ENCODE results near the gene SH3BGR.

Gene SH3BGR

DNA sequence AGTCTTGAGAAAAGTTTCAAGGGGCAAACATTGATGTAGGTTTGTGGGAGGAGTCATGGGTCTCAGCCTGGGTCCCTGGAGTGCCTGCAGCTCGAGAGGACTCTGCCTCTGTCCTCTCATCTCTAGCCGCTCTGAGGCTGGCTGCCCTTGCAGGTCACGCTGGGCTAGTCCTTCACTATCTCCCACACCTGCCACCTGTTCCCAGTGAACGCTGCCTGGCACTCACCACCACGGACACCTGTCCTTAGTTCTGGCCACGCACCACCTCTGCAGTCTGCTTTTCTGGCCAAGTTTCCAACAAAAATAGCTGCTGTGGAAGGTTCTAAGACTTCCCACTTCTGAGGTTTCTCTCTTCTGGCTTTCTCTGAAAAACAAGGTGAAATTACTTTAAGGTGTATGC, 52.5 kb downstream of the SH3BGR start:
- TF ChIP-seq JUND (IDR thresholded peaks at IDR 0.05; ENCODE audit: low read depth): no peak
- no peak for DNase-seq (ENCODE audit: low read depth in 1 of 2, low spot score in 1 of 2)
- in situ Hi-C loops (cut with HindIII; ENCODE audit: low pct_unique_long_range_greater_than_20kb, low sequenced_read_pairs): no loop called here

DNA sequence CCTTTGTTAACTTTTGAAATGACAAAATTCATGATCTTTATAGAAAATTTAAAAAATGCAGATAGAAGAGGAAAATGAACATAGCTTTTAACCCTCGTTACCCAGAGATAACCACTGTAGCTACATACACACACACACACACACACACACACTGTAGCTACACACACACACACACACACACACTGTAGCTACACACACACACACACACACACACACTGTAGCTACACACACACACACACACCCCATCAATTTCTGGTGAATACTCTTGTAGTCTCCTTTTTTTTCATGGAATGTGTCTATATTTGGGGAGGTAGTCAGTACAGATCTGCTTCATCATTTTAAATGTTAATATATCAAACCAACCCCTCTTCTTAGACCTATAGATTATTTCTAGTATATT, 58.5 kb downstream of the SH3BGR start:
- no peak for DNase-seq (ENCODE audit: low read depth in 1 of 2, low spot score in 1 of 2)
- no peak for TF ChIP-seq JUND (IDR thresholded peaks at IDR 0.05; ENCODE audit: low read depth)
- in situ Hi-C loops (cut with HindIII; ENCODE audit: low pct_unique_long_range_greater_than_20kb, low sequenced_read_pairs): no loop called here

DNA sequence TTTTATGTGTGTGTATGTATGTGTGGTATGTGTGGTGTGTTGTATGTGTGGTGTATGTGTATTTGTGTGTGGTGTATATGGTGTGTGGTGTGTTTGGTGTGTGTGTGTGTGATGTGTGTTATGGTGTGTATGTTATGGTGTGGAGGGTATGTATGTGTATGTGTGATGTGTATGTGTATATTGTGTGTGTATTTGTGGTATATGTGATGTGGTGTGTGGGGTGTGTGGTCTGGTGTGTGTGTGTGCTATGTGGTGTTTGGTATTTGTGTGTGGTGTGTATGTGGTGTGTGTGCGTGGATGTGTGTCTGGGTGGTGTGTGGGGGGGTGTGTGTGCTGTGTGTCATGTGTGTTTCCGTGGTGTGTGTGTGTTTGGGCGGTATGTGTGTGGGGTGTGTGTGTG, 59.3 kb downstream of the SH3BGR start:
- TF ChIP-seq JUND (IDR thresholded peaks at IDR 0.05; ENCODE audit: low read depth): no peak
- in situ Hi-C loops (cut with HindIII; ENCODE audit: low pct_unique_long_range_greater_than_20kb, low sequenced_read_pairs): no loop called here

DNA sequence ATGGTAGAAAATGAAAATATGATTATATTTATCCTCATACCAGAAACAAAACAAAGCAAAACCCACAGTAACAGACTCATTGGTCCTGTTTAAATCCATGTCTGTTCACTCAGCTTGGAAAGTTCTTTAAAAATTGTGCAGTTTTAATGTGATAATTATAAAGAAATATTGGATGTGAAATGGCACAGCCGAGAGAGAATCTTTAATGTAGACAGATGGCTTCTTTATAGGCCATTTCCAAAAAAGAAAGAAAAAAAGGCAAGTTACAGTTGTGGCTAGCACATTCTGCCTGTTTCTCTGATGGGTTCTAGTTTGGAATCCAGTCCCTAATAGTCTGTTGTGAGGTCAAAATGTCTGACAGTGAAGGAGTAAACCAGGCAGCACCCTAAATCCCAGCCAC, 62.0 kb downstream of the SH3BGR start:
- TF ChIP-seq JUND (IDR thresholded peaks at IDR 0.05; ENCODE audit: low read depth): no peak
- DNase-seq (ENCODE audit: low read depth in 1 of 2, low spot score in 1 of 2): no peak
- in situ Hi-C loops (cut with HindIII; ENCODE audit: low pct_unique_long_range_greater_than_20kb, low sequenced_read_pairs): no loop called here

More for the DNA sequence above, 59.3 kb downstream of the SH3BGR start:
- no peak for DNase-seq (ENCODE audit: low read depth in 1 of 2, low spot score in 1 of 2)

DNA sequence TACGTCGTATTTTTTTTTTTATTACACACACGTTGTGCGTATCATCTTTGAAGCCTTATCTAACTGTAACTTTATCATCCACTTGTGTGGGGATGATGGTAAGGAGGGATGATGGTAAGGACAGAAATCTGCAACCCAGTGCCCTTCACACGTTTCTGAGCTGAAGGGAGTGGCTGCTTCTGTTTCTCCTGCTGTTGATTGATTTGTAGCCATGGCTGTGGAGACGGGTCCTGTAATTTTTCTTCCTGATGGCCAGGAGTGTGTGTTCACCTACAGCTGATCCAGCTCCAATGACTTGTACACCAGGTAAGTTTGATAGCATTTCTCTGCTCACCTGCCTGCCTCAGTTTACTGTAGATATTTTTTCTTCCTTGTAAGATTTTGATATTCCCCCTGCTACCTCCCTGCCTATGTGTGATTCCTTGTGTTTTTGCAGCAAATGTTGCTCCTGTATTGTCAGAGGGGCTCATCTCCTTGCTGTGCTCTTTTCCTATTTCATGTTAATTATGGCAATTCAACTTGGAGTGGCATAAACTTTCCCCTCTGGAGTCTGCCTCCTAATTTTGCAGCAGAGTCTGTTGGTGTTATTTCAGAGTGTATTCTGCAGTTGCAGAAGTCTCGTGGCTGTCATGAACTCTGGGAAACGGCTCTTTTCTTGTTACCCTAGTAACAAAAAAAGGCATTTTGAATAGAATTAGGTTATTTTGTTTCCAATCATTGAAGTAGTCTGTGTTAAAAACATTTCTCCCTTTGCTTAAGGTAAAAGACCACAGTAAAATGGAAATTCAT, 64.1 kb downstream of the SH3BGR start:
- TF ChIP-seq JUND (IDR thresholded peaks at IDR 0.05; ENCODE audit: low read depth): no peak
- no peak for DNase-seq (ENCODE audit: low read depth in 1 of 2, low spot score in 1 of 2)
- in situ Hi-C loops (cut with HindIII; ENCODE audit: low pct_unique_long_range_greater_than_20kb, low sequenced_read_pairs): no loop called here

DNA sequence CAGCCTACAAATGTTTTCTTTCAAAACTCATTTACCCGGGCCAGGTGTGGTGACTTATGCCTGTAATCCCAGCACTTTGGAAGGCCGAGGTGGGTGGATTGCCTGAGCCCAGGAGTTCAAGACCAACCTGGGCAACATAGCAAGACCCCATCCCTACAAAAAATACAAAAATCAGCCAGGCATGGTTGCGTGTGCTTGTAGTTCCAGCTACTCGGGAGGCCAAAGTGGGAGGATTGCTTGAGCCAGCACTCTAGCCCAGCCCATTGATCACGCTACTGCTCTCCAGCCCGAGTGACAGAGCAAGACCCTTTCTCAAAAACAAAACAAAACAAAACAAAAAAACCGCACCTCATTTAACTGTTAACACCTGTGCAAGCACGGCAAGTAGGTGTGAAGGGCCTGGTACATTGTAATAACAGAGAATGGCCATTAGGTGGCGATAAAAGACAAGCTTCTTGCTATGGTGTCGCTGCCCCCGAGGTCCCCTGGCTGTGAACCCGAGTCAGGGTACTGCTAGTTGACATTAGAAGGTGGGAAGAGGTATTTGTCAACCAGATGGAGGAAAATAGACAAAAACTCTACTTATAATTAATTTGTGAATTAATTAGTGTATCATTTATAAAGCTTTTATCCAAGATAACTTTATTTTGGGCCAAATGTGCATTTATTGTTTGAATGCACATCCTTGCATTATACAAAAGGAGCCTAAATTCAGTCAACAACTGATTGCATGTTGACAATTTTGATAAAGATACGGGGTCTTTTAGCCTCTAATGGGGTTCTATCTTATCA, 66.5 kb downstream of the SH3BGR start:
- in situ Hi-C loops (cut with HindIII; ENCODE audit: low pct_unique_long_range_greater_than_20kb, low sequenced_read_pairs): no loop called here
- TF ChIP-seq JUND (IDR thresholded peaks at IDR 0.05; ENCODE audit: low read depth): no peak
- DNase-seq (ENCODE audit: low read depth in 1 of 2, low spot score in 1 of 2): peak; percentile 70 to 76

DNA sequence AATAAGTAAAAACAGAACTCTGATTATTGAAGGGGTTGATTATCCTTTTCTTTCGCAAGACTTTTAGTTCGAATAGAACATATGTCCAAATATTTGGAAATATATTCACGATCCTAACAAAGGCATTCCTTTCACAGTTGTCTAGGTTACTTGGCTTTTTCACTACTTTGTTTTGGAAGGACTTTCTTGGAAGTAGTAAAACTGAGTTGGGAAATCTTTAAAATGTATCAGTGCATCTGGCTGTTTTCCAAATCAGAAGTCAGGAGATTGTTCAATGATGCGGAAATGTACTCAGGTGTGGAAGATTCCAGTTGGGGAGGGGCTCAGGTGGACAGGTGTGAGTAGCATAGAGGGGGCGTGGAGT, 67.1 kb downstream of the SH3BGR start:
- no peak for DNase-seq (ENCODE audit: low read depth in 1 of 2, low spot score in 1 of 2)
- no peak for TF ChIP-seq JUND (IDR thresholded peaks at IDR 0.05; ENCODE audit: low read depth)
- in situ Hi-C loops (cut with HindIII; ENCODE audit: low pct_unique_long_range_greater_than_20kb, low sequenced_read_pairs): no loop called here

DNA sequence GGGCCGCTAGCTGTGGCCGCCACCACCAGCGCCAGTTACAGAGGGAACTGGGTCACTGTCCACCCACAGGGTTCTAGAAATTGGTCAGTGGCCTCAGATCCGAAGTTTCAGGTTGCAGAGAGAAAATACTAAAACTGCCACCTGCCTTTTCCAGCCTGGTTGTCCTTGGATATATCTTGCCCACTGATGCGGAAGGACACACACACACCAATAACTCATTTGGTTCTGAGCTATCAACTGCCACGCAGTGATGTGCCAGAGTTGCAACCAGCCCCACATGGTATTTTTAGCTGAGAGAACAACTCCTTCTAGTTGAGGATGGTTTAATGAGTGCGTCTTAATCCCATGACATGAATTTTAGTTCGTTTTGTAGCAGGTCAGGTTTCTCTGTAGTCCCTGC, 68.1 kb downstream of the SH3BGR start:
- DNase-seq (ENCODE audit: low read depth in 1 of 2, low spot score in 1 of 2): no peak
- in situ Hi-C loops (cut with HindIII; ENCODE audit: low pct_unique_long_range_greater_than_20kb, low sequenced_read_pairs): no loop called here
- TF ChIP-seq JUND (IDR thresholded peaks at IDR 0.05; ENCODE audit: low read depth): no peak

DNA sequence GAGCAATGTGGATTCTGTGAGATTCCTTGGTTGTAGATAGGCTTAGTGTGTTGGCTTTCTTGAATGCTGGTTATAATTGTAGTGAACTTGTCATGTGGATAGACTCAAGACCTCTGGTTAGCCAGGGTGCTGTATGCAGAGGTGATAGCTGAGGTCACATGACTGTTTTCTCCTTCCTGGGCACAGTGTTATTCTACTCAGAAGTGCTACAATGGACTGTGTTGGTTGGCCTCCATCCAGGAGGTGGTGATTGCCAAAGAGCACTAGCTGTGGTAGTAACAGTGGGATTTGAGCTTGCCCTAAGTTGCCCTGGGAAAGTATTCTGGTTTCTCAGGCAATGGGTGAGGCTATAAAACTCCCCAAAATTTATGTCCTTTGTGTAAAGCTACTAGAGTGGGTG, 71.6 kb downstream of the SH3BGR start:
- DNase-seq (ENCODE audit: low read depth in 1 of 2, low spot score in 1 of 2): no peak
- no peak for TF ChIP-seq JUND (IDR thresholded peaks at IDR 0.05; ENCODE audit: low read depth)
- in situ Hi-C loops (cut with HindIII; ENCODE audit: low pct_unique_long_range_greater_than_20kb, low sequenced_read_pairs): no loop called here

DNA sequence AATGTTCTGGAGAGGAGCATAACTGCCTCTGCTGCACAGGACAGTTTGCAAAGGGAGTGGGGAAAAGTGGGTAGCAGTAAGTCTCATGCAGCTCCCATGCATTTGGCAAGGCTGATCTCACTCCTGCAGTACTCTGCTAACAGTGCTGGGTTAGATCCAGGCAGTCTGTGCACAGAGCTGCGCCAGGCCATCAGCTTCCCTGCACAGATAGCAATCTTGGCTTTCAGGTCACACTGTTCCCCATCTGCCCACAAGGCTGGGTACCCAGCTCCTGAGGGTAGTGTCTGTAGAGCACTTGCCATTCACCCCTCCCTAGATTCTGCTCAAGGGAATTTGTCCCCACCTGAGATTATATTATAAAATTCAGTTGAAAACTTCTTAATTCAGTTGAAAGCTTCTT, 72.1 kb downstream of the SH3BGR start:
- in situ Hi-C loops (cut with HindIII; ENCODE audit: low pct_unique_long_range_greater_than_20kb, low sequenced_read_pairs): no loop called here
- no peak for TF ChIP-seq JUND (IDR thresholded peaks at IDR 0.05; ENCODE audit: low read depth)

DNA sequence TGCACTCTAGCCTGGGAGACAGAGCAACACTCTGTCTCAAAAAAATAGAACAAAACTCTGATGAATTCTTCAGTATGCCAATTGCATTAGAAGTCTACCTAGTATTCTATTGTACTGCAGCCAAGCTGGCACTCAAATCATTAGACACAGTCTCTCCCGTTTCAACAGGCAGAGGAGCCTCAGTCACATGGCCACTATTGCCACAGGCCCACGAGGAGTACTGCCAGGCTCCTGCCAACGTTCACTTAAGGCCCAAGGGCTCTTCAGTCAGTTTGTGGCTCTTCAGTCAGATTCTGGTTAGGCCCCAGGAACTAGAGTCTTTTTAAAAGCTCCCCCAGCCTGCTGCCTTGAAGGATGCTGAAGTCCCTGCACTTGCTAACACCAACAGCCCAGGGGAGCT, 73.4 kb downstream of the SH3BGR start:
- in situ Hi-C loops (cut with HindIII; ENCODE audit: low pct_unique_long_range_greater_than_20kb, low sequenced_read_pairs): no loop called here
- TF ChIP-seq JUND (IDR thresholded peaks at IDR 0.05; ENCODE audit: low read depth): no peak
- DNase-seq (ENCODE audit: low read depth in 1 of 2, low spot score in 1 of 2): no peak

More for the DNA sequence above, 72.1 kb downstream of the SH3BGR start:
- peak in 1 of 2 experiments; percentile 32 for DNase-seq (ENCODE audit: low read depth in 1 of 2, low spot score in 1 of 2)

DNA sequence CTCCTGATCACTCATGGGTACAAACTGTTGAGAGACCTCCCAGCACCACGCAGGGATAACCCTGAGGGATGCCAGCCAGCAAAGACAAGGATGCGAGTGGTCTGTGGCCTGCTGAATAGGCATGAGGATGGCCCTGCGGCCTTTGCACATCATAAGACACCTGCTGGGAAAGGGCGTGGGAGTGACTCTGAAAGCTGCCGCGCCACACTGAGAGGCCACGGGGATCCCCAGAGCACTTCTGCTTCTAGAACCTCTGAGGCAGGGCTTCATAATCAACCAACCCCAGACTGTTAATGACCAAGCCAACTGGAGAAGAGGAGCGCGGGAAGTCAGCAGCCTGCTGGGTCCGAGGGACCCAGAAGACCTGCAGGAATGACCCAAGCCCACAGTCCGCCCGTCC, 73.8 kb downstream of the SH3BGR start:
- DNase-seq (ENCODE audit: low read depth in 1 of 2, low spot score in 1 of 2): no peak
- no peak for TF ChIP-seq JUND (IDR thresholded peaks at IDR 0.05; ENCODE audit: low read depth)
- in situ Hi-C loops (cut with HindIII; ENCODE audit: low pct_unique_long_range_greater_than_20kb, low sequenced_read_pairs): no loop called here

DNA sequence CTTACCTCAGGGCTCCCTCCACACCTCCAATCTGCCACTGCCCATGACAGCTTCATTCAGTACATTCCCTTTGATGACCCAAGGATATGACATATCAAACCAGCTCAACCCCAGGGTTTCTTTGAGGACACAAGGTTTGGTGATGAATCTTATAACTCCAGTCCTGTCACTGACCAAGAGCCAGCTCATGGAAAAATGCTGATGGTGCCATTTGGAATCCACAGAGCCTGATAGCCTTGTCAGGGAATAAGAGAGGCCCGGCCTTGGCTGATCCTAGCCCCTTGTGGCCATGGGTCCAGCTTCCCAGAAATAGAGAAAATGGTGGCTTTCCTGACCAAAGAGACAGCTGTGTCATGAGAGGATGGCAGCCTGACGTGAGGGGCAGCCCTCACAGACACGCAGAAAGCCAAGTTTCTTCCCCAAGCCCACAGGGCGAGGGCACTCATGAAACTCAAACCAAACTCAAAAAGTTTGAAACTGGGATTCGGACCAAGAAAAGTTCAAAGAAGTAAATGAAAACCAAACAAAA, 75.4 kb downstream of the SH3BGR start:
- in situ Hi-C loops (cut with HindIII; ENCODE audit: low pct_unique_long_range_greater_than_20kb, low sequenced_read_pairs): no loop called here
- no peak for DNase-seq (ENCODE audit: low read depth in 1 of 2, low spot score in 1 of 2)
- no peak for TF ChIP-seq JUND (IDR thresholded peaks at IDR 0.05; ENCODE audit: low read depth)
